ENCODE results near the gene KIAA1217.

DNA sequence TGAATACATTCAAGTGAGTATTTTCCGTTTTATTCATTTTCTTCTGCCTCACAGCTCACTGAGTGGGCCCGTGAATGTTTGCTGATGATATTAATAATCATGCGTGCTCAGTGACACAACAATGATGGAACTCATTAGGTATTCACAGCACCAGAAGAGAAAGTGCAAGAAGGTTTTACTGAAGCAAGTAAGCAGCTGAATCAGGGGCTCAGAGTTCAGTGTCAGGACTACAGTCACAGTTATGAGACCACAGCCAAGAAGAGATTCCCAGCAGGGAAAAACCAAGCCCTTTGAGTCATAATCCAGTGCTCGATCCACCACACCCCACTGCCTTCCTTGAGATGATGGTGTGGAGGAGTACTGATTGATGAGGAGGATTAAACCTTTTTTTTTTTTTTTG lies 247.4 kb downstream of the KIAA1217 start:
- TF ChIP-seq, protein P1, sequence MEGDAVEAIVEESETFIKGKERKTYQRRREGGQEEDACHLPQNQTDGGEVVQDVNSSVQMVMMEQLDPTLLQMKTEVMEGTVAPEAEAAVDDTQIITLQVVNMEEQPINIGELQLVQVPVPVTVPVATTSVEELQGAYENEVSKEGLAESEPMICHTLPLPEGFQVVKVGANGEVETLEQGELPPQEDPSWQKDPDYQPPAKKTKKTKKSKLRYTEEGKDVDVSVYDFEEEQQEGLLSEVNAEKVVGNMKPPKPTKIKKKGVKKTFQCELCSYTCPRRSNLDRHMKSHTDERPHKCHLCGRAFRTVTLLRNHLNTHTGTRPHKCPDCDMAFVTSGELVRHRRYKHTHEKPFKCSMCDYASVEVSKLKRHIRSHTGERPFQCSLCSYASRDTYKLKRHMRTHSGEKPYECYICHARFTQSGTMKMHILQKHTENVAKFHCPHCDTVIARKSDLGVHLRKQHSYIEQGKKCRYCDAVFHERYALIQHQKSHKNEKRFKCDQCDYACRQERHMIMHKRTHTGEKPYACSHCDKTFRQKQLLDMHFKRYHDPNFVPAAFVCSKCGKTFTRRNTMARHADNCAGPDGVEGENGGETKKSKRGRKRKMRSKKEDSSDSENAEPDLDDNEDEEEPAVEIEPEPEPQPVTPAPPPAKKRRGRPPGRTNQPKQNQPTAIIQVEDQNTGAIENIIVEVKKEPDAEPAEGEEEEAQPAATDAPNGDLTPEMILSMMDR (IDR thresholded peaks at IDR 0.05): no peak
- TF ChIP-seq POLR2A (IDR thresholded peaks at IDR 0.05): no peak
